ENCODE results near the gene ENDOD1.

ENDOD1 gene

DNA sequence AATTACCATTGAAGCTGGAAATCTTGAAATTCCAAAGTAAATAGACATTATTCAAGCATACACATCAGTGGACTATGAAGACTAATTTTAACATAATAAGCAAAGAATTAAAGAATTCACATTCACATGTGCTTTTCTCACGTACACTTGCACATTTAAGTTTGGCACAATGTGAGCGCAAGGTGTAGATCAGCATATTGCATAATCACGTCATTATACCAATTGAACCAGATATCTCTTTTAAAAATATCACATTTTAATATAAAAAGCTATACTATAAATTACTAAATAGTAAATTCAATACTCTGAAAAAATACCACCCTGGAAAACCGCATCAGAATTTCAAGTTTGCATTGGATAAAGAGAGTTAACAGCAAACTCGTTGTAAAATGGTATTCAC, 80.6 kb downstream of the ENDOD1 start:
- DNase-seq (ENCODE audit: low read depth), result no peak

DNA sequence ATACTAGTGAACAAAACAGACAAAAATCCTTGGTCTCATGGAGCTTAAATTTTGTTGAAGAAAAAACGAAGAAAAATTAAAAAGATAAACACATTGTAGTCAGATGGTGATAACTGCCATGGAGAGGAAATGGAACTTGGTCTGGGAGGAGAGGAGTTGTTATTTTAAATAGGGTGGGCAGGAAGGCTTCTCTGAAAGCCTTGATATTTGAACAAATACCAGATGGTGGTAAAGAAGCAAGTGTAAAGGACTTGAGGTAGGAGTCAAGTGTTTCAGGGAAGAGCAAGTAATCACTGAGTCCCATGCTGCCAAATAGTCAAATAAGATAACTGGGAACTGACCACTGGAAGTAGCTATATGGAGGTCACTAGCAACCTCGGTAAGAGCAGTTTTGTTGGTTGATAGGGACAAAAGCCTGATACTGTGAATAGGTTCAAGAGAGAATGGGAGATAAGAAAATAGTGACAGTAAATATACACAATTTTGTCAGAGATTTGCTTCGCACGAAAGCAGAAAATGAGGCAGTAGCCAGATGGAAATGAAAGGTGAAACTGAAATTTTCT, 86.3 kb downstream of the ENDOD1 start:
- no peak for DNase-seq (ENCODE audit: low read depth)
